ENCODE results near the gene SLC11A2. TPM values are rescaled to one million over a fixed set of nuclear protein-coding genes. Genes with fewer than 3 reads are reported as not detected.

SLC11A2 gene
- total and polyA plus RNA-seq, 7 donors = 3.9 to 44.6 (median 25.0) TPM

DNA sequence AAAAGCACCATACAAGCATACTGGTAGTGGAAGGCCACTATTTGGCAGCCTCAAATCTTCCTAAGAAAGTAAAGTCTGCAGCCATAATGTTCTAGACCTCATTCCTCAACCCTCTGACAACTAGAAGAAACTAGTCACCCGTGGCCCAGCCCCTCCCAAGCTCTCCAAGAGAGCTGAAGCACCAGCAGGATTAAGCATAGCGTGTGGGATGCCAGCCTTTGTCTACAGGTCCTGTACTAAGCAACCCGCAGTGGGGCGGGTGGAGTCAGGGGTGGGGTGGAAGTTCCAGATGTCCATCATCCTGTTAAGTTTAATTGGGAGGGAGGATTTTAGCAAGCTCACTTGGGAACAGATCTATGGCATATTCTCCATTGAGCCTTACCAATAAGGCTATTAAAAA is 14.2 kb downstream of the SLC11A2 start:
- no peaks in the 10 kb centered on the region for H3K9me3 ChIP-seq
- intact Hi-C loops (cut with DNase I) = no loop called here
- DNase-seq = no peak
- no peaks in the 10 kb centered on the region for H3K4me1 ChIP-seq
- peaks cover 0 to 15% (median 0%) of the 10 kb centered on the region in 4 donors for H3K36me3 ChIP-seq
- WGBS, 2 donors = 66 to 84% methylated on average over 4 of the region's 4 CpGs
- no peak overlapping the region for H3K27ac ChIP-seq
- H3K27me3 ChIP-seq = no peaks in the 10 kb centered on the region
- TF ChIP-seq, protein P1, sequence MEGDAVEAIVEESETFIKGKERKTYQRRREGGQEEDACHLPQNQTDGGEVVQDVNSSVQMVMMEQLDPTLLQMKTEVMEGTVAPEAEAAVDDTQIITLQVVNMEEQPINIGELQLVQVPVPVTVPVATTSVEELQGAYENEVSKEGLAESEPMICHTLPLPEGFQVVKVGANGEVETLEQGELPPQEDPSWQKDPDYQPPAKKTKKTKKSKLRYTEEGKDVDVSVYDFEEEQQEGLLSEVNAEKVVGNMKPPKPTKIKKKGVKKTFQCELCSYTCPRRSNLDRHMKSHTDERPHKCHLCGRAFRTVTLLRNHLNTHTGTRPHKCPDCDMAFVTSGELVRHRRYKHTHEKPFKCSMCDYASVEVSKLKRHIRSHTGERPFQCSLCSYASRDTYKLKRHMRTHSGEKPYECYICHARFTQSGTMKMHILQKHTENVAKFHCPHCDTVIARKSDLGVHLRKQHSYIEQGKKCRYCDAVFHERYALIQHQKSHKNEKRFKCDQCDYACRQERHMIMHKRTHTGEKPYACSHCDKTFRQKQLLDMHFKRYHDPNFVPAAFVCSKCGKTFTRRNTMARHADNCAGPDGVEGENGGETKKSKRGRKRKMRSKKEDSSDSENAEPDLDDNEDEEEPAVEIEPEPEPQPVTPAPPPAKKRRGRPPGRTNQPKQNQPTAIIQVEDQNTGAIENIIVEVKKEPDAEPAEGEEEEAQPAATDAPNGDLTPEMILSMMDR (IDR thresholded peaks at IDR 0.05) = no peak
- TF ChIP-seq POLR2A (IDR thresholded peaks at IDR 0.05) (no peak), POLR2AphosphoS5 (IDR thresholded peaks at IDR 0.05) (no peak), EP300 (IDR thresholded peaks at IDR 0.05) (no peak)
- no peak overlapping the region for H3K4me3 ChIP-seq

DNA sequence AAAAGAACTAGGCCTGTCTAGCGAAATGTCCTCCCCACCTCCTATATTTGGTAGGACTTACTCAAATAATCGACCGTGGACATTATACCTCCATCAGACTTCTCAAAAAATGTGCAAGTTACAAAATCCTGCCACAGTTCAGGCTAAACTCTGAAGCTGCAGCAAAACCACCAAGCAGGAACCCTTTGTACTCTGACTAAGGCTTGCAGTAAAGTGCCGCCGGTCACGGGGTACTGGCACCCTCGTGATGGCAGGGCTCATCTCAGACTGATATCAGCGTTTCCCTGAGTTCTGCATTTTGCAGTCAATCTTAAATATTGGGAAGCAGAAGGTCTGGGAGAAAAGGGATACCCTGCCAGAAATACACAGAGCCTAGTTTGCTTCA is 17.1 kb downstream of the SLC11A2 start:
- Histone ChIP-seq H3K27ac (peak overlapping the region; percentile 9 to 45 (median 31)), H3K4me1 (no peaks in the 10 kb centered on the region), H3K36me3 (peaks cover 6 to 44% (median 13%) of the 10 kb centered on the region in 4 donors), H3K27me3 (no peaks in the 10 kb centered on the region), H3K4me3 (no peak overlapping the region), H3K9me3 (no peaks in the 10 kb centered on the region)
- DNase-seq = peak; percentile 83
- intact Hi-C loops (cut with DNase I) = no loop called here
- WGBS, 2 donors = 46 to 76% methylated on average over 8 of the region's 8 CpGs
- TF ChIP-seq POLR2AphosphoS5 (IDR thresholded peaks at IDR 0.05) = peak in 3 of 4 donors; percentile 16 to 45 (median 27)
- no peak for TF ChIP-seq EP300 (IDR thresholded peaks at IDR 0.05)

DNA sequence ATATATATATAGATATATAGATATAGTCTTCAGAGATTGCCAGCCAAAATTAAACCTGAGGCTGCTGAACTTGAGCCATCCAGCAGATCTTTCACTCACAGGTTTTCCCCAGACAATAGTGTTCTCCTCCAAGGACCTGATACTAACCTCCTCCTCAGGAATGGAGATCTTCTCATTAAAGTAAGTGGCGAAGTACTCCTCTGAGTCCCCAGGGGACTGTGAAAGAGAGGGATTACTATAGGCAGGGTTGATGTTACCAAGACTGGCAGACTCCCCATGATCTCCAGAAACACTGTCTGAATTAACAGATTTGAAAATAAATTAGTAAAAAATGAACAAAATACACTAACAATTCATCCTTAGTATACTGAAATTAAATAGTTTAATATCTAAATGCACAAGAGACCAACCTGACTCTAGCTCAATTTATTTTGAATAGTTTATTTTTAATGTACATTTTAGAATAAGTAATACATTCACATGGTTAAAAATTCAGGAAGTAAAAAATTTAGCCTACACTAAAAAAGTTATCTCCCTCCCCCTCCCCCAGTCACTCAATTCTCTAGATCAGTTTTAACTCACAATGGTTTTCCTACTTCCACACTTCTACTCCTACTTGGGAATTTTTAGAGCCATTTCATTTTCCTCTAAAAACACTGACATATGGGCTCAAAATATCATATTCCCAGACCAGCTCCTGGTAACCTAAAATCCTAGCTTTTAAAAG is 17.7 kb downstream of the SLC11A2 start:
- Histone ChIP-seq H3K4me1 (no peaks in the 10 kb centered on the region), H3K4me3 (no peak overlapping the region), H3K27me3 (no peaks in the 10 kb centered on the region), H3K27ac (peak overlapping the region; percentile 9 to 45 (median 31)), H3K9me3 (no peaks in the 10 kb centered on the region), H3K36me3 (peaks cover 6 to 48% (median 13%) of the 10 kb centered on the region in 4 donors)
- intact Hi-C loops (cut with DNase I) = no loop called here
- WGBS, 2 donors = 94 to 96% methylated on average over 1 of the region's 1 CpG
- no peak for DNase-seq
- no peak for TF ChIP-seq POLR2A (IDR thresholded peaks at IDR 0.05)
- TF ChIP-seq, protein P1 (IDR thresholded peaks at IDR 0.05) = no peak

DNA sequence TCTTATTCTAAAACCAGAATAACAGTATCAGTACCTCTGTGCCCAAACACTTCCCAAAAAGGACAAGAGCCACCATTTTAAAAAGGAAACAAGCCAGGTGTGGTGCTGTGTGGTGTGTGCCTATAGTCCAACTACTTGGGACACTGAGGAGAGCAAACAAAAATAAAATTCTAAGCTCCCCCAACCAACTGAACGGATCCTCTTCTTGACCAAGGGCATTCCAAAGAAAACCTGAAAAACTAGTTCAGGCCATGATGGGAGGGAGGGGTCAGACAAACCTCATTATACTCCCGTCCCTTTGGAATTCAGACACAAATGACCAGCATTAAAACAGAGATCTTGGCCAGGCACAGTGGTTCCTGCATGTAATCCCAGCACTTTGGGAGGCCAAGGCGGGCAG is 20.5 kb downstream of the SLC11A2 start:
- Histone ChIP-seq H3K4me3 (no peak overlapping the region), H3K27ac (no peak overlapping the region), H3K9me3 (no peaks in the 10 kb centered on the region), H3K4me1 (no peaks in the 10 kb centered on the region), H3K27me3 (no peaks in the 10 kb centered on the region), H3K36me3 (peaks cover 6 to 71% (median 14%) of the 10 kb centered on the region in 4 donors)
- TF ChIP-seq EP300 (IDR thresholded peaks at IDR 0.05) (no peak), POLR2A (IDR thresholded peaks at IDR 0.05) (no peak), POLR2AphosphoS5 (IDR thresholded peaks at IDR 0.05) (no peak)
- TF ChIP-seq, protein P1 (IDR thresholded peaks at IDR 0.05) = no peak
- intact Hi-C loops (cut with DNase I) = no loop called here
- no peak for DNase-seq
- 36 to 74% methylated on average over 3 of the region's 3 CpGs for WGBS, 2 donors

DNA sequence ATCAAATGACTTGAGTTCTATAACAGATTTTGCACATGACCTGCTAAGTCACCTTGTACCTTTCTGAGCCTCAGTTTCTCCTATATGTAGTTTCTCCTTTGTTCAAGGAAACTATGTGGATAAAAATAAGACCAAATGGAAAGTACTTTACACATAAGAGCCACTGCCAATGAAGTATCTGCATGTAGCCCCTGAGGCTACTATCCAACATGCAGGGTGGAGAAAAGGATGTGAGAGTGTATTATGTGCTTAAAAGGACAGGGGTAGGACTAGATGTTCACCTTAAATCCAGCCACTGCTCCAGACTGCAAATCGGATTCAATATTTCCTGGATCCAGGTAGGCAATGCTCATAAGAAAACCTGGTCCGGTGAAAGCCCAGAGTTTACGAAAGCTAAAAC is 21.2 kb downstream of the SLC11A2 start:
- no peak overlapping the region for H3K4me3 ChIP-seq
- intact Hi-C loops (cut with DNase I) = no loop called here
- WGBS, 2 donors = 93 to 94% methylated on average over 3 of the region's 3 CpGs
- TF ChIP-seq POLR2AphosphoS5 (IDR thresholded peaks at IDR 0.05) (no peak), POLR2A (IDR thresholded peaks at IDR 0.05) (no peak), EP300 (IDR thresholded peaks at IDR 0.05) (no peak)
- TF ChIP-seq, protein P1 (IDR thresholded peaks at IDR 0.05) = no peak
- H3K27ac ChIP-seq = no peak overlapping the region
- H3K36me3 ChIP-seq = peaks cover 6 to 78% (median 16%) of the 10 kb centered on the region in 4 donors
- H3K9me3 ChIP-seq = no peaks in the 10 kb centered on the region
- H3K4me1 ChIP-seq = no peaks in the 10 kb centered on the region
- H3K27me3 ChIP-seq = no peaks in the 10 kb centered on the region
- no peak for DNase-seq

Data from sigmoid colon (tissue), 7 donors.